ENCODE results near the gene RRAS.
"Not testable (repeated sequence)": the region's sequence is repeated elsewhere in the genome, so short reads cannot be mapped to it uniquely, and the experiment has no call there.

DNA sequence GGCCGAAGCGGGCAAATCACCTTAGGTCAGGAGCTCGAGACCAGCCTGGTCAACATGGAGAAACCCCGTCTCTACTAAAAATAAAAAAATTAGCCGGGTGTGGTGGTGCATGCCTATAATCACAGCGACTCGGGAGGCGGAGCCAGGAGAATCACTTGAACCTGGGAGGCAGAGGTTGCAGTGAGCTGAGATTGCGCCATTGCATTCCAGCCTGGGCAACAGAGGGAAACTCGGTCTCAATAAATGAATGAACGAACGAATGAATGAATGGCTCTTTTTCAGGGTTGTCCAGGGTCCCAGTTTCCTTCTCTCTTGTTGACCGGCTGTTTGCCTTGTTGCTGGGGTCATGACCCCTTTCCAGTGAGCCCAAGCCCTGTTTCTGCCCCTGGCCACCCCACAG lies 22.1 kb downstream of the RRAS start:
- TF ChIP-seq POLR2A (IDR thresholded peaks at IDR 0.05), result not testable (repeated sequence)
- TF ChIP-seq, protein P1, sequence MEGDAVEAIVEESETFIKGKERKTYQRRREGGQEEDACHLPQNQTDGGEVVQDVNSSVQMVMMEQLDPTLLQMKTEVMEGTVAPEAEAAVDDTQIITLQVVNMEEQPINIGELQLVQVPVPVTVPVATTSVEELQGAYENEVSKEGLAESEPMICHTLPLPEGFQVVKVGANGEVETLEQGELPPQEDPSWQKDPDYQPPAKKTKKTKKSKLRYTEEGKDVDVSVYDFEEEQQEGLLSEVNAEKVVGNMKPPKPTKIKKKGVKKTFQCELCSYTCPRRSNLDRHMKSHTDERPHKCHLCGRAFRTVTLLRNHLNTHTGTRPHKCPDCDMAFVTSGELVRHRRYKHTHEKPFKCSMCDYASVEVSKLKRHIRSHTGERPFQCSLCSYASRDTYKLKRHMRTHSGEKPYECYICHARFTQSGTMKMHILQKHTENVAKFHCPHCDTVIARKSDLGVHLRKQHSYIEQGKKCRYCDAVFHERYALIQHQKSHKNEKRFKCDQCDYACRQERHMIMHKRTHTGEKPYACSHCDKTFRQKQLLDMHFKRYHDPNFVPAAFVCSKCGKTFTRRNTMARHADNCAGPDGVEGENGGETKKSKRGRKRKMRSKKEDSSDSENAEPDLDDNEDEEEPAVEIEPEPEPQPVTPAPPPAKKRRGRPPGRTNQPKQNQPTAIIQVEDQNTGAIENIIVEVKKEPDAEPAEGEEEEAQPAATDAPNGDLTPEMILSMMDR (IDR thresholded peaks at IDR 0.05), result not testable (repeated sequence)

Data from upper lobe of left lung (tissue), 4 donors.